ENCODE results near the gene STXBP1.
A peak's percentile ranks its signal among the peaks of the same experiment; 100 is the strongest.

Gene STXBP1

GRCh38 chr9:127692071-127692470, 80.0 kb downstream of the STXBP1 start:
- DNase-seq (ENCODE audit: low read depth in 2 of 2) = no peak

DNA sequence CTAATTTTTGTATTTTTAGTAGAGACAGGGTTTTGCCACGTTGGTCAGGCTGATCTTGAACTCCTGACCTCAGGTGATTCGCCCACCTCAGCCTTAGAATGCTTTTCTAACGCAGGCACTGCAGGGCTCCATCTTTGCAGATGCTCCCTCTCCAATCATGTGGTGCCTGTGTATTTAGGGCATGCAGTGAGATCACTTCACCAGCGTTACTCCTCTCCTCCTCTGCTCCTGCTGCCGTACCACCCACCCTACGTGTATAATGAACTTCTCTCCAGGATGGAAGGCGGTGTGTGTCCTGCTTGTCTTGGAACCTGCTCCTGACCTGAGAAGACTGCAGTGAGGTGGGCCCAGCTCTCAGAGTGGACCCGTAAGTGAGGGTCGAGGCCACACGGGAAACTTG, 81.1 kb downstream of the STXBP1 start:
- no peak for DNase-seq (ENCODE audit: low read depth in 2 of 2)

DNA sequence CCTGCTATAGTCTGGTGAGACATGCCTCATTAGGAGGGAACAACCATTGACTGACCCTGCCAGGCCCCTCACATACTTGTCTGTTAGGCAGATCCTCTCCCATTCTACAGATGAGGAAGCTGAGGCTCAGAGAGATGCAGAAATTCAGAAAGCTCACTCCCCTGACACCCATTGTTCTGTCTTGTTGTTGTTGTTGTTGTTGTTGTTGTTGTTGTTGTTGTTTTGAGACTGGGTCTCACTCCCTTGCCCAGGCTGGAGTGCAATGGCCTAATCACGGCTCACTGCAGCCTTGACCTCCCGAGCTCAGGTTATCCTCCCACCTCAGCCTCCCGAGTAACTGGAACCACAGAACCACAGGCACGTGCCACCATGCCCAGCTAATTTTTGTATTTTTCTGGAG, 81.6 kb downstream of the STXBP1 start:
- DNase-seq (ENCODE audit: low read depth in 2 of 2) = no peak

GRCh38 chr9:127694890-127695720, 83.0 kb downstream of the STXBP1 start:
- no peak for DNase-seq (ENCODE audit: low read depth in 2 of 2)

- DNase-seq (ENCODE audit: low read depth in 2 of 2) = no peak
Observed at GRCh38 chr9:127697575-127697974, 85.5 kb downstream of the STXBP1 start.

GRCh38 chr9:127698386-127698785, 86.3 kb downstream of the STXBP1 start:
- no peak for DNase-seq (ENCODE audit: low read depth in 2 of 2)

DNA sequence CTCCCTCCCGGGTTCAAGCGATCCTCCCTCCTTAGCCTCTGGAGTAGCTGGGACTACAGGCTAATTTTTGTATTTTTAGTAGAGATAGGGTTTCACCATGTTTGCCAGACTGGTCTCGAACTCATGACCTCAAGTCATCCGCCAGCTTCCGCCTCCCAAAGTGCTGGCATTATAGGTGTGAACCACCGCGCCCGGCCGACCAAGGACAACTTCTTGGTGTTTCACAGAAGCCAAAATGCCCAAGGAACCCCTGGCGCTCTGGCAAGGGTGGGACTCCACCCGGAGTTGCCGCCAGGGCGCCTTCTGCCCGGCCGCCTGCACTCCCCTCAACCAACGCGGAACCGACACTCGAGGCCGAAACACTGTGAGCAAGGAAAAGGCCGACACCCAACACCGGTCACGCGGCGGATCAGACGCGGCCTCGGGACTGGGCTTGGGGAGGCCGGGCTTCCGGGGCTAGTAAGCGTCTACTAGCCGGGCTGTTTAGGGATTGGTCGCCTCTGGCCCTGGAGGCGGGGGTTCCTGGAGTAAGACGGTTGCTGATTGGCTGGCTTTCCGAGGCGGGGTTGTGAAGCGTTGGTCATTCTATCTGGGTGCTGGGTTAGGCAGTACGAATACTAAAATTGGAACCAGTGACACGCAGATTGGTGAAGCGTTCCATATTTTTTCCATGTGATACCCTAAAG, 87.1 kb downstream of the STXBP1 start:
- peak; percentile 68 to 76 for DNase-seq (ENCODE audit: low read depth in 2 of 2)

DNA sequence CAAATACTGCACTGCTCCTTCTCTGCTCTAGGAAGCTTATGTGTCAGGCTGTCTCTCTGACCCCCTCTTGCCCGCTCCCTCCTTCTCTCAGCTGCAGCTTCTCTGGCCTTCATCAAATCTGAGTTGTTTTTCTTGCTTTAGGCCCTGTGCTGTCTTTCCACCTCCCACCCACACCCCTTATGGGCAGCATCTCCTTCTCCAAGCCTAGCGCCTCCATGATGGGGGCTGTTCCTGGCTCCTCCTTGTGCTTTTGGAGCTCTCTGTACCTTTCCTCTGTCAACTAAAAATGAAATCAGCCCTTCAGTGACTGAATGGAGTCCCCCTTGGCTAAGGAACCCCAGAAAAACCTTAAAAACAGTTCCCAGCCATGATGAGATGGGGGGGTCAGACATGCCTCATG, 88.1 kb downstream of the STXBP1 start:
- DNase-seq (ENCODE audit: low read depth in 2 of 2) = no peak

DNA sequence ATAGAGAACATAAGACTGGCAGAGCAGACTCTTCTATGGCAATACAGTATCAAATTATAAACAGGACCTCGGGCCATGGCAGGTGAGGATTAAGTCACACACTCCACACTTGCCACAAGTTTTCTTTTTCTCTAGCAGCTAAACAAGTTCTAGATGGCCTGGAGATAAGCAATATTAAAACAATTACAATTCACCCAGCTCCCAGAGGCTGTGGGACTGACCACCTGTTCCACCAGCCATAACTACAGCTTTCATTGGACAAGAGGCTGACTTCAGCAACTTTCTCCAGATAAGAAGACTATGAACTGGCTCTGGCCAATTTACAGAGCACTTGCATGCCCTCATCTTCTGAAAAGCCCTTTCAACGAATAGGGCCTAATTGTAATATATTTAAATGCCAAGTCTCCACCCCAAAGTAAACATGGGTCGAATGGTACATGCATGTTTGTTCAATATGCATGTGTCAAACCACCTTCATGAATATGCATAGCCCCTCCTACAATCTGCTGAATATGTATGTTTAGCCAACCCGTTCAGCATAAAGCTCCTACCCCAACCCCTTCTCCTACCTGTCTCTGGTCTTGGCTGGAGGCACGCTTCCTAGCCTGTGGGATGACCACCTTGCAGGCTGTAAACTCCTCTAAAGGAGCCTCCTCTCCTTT, 88.6 kb downstream of the STXBP1 start:
- no peak for DNase-seq (ENCODE audit: low read depth in 2 of 2)

GRCh38 chr9:127703289-127703946, 91.3 kb downstream of the STXBP1 start:
- no peak for DNase-seq (ENCODE audit: low read depth in 2 of 2)

DNA sequence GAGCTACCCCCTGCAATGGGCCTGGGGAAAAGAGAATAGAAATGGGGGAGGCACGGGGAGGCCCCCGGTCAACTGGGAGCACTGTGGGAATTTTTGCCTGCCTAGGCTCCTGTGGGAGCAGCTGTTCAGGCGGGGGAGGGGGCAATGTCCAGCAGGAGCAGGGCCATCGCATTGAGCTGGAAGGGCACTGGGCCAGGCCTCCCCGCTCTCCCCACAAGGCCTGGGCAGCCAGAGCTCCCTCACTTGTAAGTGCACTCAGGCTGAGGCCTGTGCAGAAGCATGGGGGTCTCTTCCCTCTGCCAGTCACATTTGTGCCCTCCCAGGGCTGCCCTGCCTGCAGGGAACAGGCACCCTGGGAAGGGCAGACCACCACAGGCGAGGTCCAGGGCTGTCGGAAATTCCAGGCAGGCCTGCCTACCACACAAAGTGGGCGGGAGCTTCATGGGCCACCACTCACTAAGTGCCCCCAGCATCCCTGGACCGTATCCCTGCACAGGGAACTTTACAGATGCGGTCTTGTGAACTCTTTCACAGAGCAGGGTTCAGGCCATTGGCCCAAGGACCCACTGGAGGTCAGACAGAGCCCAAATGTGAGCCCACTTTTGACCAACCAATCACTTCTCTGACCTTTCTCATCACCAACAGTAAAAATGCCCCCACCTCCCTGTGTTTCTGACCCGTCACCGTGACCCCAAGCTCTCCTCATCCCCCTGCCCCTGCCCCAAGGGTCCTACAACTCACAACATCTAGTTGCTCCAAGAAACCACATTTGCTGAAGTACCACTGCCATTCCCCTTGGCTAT, 93.7 kb downstream of the STXBP1 start:
- no peak for DNase-seq (ENCODE audit: low read depth in 2 of 2)

DNA sequence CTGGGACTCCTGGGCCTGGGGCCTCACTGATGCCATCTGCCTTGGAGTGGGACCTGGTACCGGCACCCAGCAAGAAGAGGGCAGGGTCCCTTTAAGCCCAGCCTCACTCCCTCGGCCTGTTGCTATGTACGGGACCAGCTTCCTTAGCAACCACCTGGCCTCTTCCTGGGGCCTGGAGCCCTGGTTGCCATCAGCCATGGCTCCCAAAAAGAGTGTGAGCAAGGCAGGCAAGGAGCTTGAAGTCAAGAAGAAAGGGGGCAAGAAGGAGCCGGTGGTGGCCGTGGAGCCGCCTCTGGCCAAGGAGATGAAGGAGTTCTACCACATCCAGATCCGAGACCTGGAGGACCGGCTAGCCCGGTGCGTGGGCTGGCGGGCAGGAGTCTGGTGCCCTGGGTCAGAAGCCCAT, 94.8 kb downstream of the STXBP1 start, which contains the start of gene CFAP157:
CFAP157 (plus strand) TSS at position 153 of the 406 bp plus-strand sequence; CDS start at position 197, 44 bp downstream.
- DNase-seq (ENCODE audit: low read depth in 2 of 2) = no peak

- no peak for DNase-seq (ENCODE audit: low read depth in 2 of 2)
Observed at GRCh38 chr9:127707766-127708165, 95.7 kb downstream of the STXBP1 start.

- no peak for DNase-seq (ENCODE audit: low read depth in 2 of 2)
Observed at GRCh38 chr9:127708952-127709587, 97.0 kb downstream of the STXBP1 start.

- DNase-seq (ENCODE audit: low read depth in 2 of 2) = no peak
Observed at GRCh38 chr9:127710204-127710783, 98.2 kb downstream of the STXBP1 start.

GRCh38 chr9:127711226-127711701, 99.2 kb downstream of the STXBP1 start:
- no peak for DNase-seq (ENCODE audit: low read depth in 2 of 2)

DNA sequence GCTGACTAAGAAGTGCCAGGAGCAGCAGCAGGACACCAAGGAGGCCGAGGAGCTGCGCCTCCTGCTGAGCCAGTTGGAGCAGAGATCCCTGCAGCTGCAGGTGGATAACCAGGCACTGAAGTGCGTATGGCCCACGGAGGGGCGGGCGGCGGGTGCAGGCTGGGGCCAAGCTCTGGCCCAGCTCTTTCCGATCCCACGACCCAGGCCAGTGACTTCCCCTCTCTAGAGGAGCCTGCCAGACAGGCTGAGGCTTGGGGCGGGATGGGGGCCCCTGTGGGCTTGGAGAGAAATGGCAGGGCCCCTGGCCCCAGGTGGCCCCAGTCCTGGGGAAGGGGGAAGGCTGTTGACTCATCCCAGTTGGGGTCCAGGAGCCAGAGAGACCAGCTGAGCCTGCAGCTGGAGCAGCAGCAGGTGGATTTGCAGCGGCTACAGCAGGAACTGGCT, 99.8 kb downstream of the STXBP1 start:
- no peak for DNase-seq (ENCODE audit: low read depth in 2 of 2)

DNA sequence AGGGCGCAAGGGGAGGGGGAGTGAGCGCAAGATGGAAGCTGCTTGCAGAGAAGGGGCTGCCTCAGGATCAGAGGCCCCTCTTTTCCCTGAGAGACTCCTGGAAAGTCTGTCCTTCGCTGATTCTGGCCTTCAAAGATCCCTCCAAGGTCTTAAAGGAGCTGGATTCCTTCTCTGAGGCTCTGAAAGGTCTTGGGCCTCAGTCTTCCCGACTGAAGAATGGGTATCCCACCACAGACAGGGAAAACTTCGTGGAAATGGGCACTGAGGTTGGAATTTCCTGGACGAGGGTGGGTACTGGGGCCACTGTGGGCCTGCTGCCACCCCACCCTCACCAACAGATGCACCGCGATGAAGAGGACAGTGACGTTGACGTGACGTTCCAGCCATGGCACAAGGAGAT, 100.3 kb downstream of the STXBP1 start:
- no peak for DNase-seq (ENCODE audit: low read depth in 2 of 2)

DNA sequence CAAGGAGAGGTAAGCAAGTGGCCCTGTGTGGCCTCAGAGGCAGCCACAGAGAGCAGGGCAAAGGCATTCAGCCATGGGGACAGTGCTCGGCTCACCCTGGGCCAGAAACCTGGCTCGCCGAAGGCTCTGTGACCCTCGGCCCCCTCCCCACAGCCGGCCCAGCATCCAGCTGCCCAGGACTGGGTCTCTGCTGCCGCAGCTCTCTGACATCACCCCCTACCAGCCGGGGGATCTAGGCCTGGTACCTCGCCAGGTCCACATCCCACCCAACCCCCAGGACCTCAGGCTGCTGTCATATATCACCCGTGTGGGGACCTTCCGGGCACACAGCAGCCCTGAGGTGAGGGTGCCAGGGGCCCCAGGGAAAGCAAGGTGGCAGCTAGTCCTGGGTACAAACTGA, 100.8 kb downstream of the STXBP1 start:
- no peak for DNase-seq (ENCODE audit: low read depth in 2 of 2)

All from stimulated activated CD8-positive, alpha-beta memory T cell treated with anti-CD3 and anti-CD28 coated beads, Interleukin-15, amount 100 ng/mL, for 4 hours (primary cell).